Measurements from ENCODE around the gene ACSF2.

ACSF2 gene, protein sequence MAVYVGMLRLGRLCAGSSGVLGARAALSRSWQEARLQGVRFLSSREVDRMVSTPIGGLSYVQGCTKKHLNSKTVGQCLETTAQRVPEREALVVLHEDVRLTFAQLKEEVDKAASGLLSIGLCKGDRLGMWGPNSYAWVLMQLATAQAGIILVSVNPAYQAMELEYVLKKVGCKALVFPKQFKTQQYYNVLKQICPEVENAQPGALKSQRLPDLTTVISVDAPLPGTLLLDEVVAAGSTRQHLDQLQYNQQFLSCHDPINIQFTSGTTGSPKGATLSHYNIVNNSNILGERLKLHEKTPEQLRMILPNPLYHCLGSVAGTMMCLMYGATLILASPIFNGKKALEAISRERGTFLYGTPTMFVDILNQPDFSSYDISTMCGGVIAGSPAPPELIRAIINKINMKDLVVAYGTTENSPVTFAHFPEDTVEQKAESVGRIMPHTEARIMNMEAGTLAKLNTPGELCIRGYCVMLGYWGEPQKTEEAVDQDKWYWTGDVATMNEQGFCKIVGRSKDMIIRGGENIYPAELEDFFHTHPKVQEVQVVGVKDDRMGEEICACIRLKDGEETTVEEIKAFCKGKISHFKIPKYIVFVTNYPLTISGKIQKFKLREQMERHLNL

GRCh38 chr17:50425682-50426471 lies at the start of gene ACSF2:
Gene ACSF2 (plus strand): TSS chr17:50426218. CDS start chr17:50426262, 44 bp downstream.
- no peak for TF ChIP-seq ZNF274 (IDR thresholded peaks at IDR 0.05; ENCODE audit: low read depth, low read length)

GRCh38 chr17:50379351-50380132 lies 46.5 kb upstream of the ACSF2 start:
- TF ChIP-seq ZNF274 (IDR thresholded peaks at IDR 0.05; ENCODE audit: low read depth, low read length) = no peak
- no peak overlapping the region for H3K4me3 ChIP-seq (ENCODE audit: low read length)

More at GRCh38 chr17:50425682-50426471, at the start of gene ACSF2:
- peak within 1 kb of the TSS; percentile 55 for H3K4me3 ChIP-seq (ENCODE audit: low read length)

- no peak for TF ChIP-seq ZNF274 (IDR thresholded peaks at IDR 0.05; ENCODE audit: low read depth, low read length)
- H3K4me3 ChIP-seq (ENCODE audit: low read length) = no peak overlapping the region
Measured at GRCh38 chr17:50380369-50381259, 45.4 kb upstream of the ACSF2 start.

DNA sequence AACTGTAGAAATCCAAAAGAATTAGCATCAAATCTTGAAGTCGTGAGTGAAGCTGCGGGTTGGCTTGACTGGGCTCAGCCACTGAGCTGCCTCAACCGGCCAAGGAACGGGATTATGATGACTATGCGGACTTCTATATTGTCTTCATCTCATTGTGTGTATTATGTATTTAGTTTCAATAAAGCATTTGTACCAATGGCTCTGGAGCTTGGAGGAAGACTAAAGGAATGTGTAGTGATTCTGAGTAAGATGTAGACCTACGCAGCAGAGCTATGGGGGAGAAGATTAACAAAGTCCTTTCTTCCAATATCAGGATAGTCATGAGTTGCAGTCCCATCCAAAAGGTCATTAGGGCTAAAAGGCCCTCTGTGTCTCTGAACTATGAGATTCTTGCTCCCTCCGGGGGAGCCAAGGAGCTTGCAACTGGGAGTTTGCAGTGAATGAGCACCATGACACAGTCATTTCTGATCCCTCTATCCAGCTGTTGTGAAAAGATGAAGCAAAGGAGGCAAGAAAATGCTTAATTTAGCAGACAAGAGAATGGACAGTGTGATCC lies 44.7 kb upstream of the ACSF2 start:
- no peak overlapping the region for H3K4me3 ChIP-seq (ENCODE audit: low read length)
- TF ChIP-seq ZNF274 (IDR thresholded peaks at IDR 0.05; ENCODE audit: low read depth, low read length) = no peak

- no peak for TF ChIP-seq ZNF274 (IDR thresholded peaks at IDR 0.05; ENCODE audit: low read depth, low read length)
- no peak overlapping the region for H3K4me3 ChIP-seq (ENCODE audit: low read length)
Measured at GRCh38 chr17:50381920-50382319, 44.1 kb upstream of the ACSF2 start.

DNA sequence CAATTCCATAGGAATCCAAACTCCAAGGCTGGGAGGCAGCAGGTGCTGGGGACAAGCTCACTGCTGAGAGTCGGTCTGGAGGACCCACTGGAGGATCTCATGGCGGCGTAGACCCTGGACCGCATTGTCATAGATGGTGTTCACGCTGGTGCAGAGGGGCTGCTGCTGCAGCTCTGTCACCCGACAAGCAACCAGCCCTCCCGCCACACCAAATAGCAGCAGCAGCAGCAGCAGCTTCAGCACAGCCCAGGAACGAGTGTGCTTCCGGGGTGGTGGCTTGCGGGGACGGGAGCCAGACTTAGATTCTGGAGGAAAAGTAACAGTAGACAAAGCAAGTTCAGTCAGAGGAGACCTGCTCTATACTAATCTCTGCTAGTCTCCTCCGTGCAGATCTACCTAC lies 43.1 kb upstream of the ACSF2 start:
- TF ChIP-seq ZNF274 (IDR thresholded peaks at IDR 0.05; ENCODE audit: low read depth, low read length) = no peak
- H3K4me3 ChIP-seq (ENCODE audit: low read length) = no peak overlapping the region

- TF ChIP-seq ZNF274 (IDR thresholded peaks at IDR 0.05; ENCODE audit: low read depth, low read length) = no peak
- no peak overlapping the region for H3K4me3 ChIP-seq (ENCODE audit: low read length)
Measured at GRCh38 chr17:50386510-50386909, 39.5 kb upstream of the ACSF2 start.

DNA sequence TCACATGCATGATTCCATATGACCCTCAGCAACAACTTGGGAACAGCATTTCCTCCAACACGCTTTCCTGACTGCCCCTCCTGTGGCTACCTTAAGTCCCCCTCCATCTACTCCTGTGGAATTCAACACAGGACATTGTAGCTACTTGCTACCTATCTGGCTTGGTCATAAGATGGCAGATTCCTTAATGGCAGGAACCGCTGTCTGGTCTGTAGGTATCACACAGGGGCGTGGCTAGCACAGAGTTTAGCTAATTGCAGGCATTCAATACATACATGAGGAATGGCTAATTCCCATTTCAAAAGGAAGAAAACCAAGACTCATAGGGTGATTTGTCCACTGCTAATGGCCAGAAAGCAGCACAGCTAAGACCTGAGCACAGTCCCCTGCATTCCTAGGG lies 37.3 kb upstream of the ACSF2 start:
- TF ChIP-seq ZNF274 (IDR thresholded peaks at IDR 0.05; ENCODE audit: low read depth, low read length) = no peak
- no peak overlapping the region for H3K4me3 ChIP-seq (ENCODE audit: low read length)

- H3K4me3 ChIP-seq (ENCODE audit: low read length) = no peak overlapping the region
- no peak for TF ChIP-seq ZNF274 (IDR thresholded peaks at IDR 0.05; ENCODE audit: low read depth, low read length)
Measured at GRCh38 chr17:50389534-50389933, 36.5 kb upstream of the ACSF2 start.

DNA sequence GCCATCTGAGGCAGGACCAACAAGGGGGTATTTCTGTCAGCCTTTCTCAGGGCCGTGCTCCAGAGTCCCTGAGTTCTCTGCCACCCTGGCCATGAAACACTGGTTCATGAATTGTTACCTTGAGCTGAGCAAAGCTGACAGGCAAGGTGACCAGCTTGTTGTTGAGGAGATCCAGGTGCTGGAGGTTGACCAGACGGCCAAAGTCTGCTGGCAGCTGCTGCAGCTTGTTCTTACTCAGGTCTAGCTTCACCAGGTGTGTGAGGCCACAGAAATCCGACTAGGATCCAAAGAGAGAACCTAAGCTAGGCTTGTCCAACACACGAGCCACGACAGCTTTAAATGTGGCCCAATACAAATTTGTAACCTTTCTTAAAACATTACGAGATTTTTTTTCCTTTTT lies 33.4 kb upstream of the ACSF2 start:
- TF ChIP-seq ZNF274 (IDR thresholded peaks at IDR 0.05; ENCODE audit: low read depth, low read length) = no peak
- no peak overlapping the region for H3K4me3 ChIP-seq (ENCODE audit: low read length)

- no peak for TF ChIP-seq ZNF274 (IDR thresholded peaks at IDR 0.05; ENCODE audit: low read depth, low read length)
- no peak overlapping the region for H3K4me3 ChIP-seq (ENCODE audit: low read length)
Measured at GRCh38 chr17:50393700-50394099, 32.3 kb upstream of the ACSF2 start.

DNA sequence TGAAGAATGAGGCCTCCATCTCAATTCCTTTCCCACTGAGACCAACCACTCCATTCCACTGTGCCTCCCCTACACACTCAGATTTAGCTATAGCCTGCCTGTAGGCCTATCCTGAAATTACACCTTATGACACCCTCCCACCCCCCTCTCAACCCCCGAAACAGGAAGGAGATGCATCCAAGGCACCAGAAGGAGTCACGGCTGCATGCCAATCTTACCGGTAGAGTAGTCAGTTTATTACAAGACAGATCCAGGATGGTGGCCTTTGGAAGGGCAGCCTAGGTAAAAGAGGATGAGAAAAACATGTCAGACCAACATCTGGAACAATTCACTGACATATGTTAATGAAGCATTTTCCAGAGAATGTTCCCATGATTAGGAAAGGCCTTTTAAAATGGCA lies 31.3 kb upstream of the ACSF2 start:
- TF ChIP-seq ZNF274 (IDR thresholded peaks at IDR 0.05; ENCODE audit: low read depth, low read length) = no peak
- no peak overlapping the region for H3K4me3 ChIP-seq (ENCODE audit: low read length)

All from GM08714 (cell line).